AG20443 (cell line): ENCODE measurements around the gene MRPL46.
"Not testable (repeated sequence)": the region's sequence is repeated elsewhere in the genome, so short reads cannot be mapped to it uniquely, and the experiment has no call there.

Source experiments
- DNase-seq: peaks from one replicate; pipeline ENCODE4 v3.0.0; 2012; ENCODE audit warnings: low spot score, mixed read lengths

MRPL46 gene

GRCh38 chr15:88441076-88441730 lies 26.0 kb downstream of the MRPL46 start:
- DNase-seq: no peak

- peak; percentile 38 for DNase-seq
Measured at GRCh38 chr15:88440021-88440420, 27.2 kb downstream of the MRPL46 start.

GRCh38 chr15:88438181-88438580 lies 29.0 kb downstream of the MRPL46 start:
- DNase-seq: no peak

GRCh38 chr15:88434106-88434505 lies 33.1 kb downstream of the MRPL46 start:
- DNase-seq: not testable (repeated sequence)

GRCh38 chr15:88433046-88433685 lies 34.0 kb downstream of the MRPL46 start:
- DNase-seq: no peak

GRCh38 chr15:88431441-88431840 lies 35.7 kb downstream of the MRPL46 start:
- DNase-seq: no peak

- no peak for DNase-seq
Measured at GRCh38 chr15:88430051-88430450, 37.1 kb downstream of the MRPL46 start.

GRCh38 chr15:88428805-88429605 lies 38.2 kb downstream of the MRPL46 start:
- DNase-seq: no peak

- no peak for DNase-seq
Measured at GRCh38 chr15:88428053-88428452, 39.1 kb downstream of the MRPL46 start.

GRCh38 chr15:88426304-88426703 lies 40.9 kb downstream of the MRPL46 start:
- no peak for DNase-seq

- no peak for DNase-seq
Measured at GRCh38 chr15:88423331-88423730, 43.9 kb downstream of the MRPL46 start.

- DNase-seq: no peak
Measured at GRCh38 chr15:88419830-88420229, 47.4 kb downstream of the MRPL46 start.
